Endothelial cell of umbilical vein (primary cell): ENCODE data around the gene TAS2R1. TPM values are rescaled to one million over a fixed set of nuclear protein-coding genes. Genes with fewer than 3 reads are reported as not detected.

Experiments
- BruUV-seq: library from RNA; stranded (reverse); fragments of 400-500 nt; replicated peaks from 2 replicates; lab custom pipeline; 2021; lab: Mats Ljungman, UMichigan
- CTCF ChIA-PET: fragments of 300-600, 350-600 bp; sonication (Branson Sonifier 250); formaldehyde crosslinking; loops from one replicate; lab custom pipeline; 2021; ENCODE audit warnings: antibody characterized with exemption, inconsistent platforms; lab: Charles Lee
- POLR2A ChIA-PET: fragments of 300-600, 350-600 bp; sonication (Branson Sonifier 250); formaldehyde crosslinking; loops from one replicate; lab custom pipeline; 2021; ENCODE audit warnings: antibody characterized with exemption, inconsistent platforms; lab: Charles Lee
- DNase-seq: peaks from one replicate; pipeline ENCODE4 v3.0.0-alpha.2; 2011; ENCODE audit warnings: low read depth, low spot score
- FAIRE-seq: peaks from 2 replicates; lab custom pipeline; 2011; peaks lifted over from hg19 to GRCh38; lab: Jason Lieb, UNC
- H2AFZ ChIP-seq: 2 replicates; pipeline ENCODE4 v1.6.0; 2012; ENCODE audit warnings: low read depth, low read length, control low read depth, inconsistent platforms
- H3K27ac ChIP-seq: 2 replicates; pipeline ENCODE4 v1.5.1; 2011; ENCODE audit warnings: low read depth, mild to moderate bottlenecking, control low read depth, low read length, moderate library complexity; ENCODE audit not compliant: insufficient read depth
- H3K27me3 ChIP-seq, 2 experiments: 2 replicates each; pipeline versions ENCODE4 v1.6.0 to v1.6.1; 2011; ENCODE audit warnings: low read length in 2 of 2, mixed read lengths in 1 of 2; ENCODE audit not compliant: control insufficient read depth in 2 of 2, insufficient read depth in 2 of 2
- H3K36me3 ChIP-seq, 2 experiments: 2 replicates in 1 of 2; 3 replicates in 1 of 2; pipeline ENCODE4 v1.5.1; 2011; ENCODE audit warnings: low read length in 2 of 2, mild to moderate bottlenecking in 1 of 2, moderate library complexity in 1 of 2; ENCODE audit not compliant: control insufficient read depth in 2 of 2, insufficient read depth in 2 of 2; ENCODE audit errors: extremely low read depth in 1 of 2
- H3K4me1 ChIP-seq: 3 replicates; pipeline ENCODE4 v1.5.1; 2011; ENCODE audit warnings: mild to moderate bottlenecking, low read length; ENCODE audit not compliant: control insufficient read depth, insufficient read depth; ENCODE audit errors: extremely low read depth
- H3K4me2 ChIP-seq: 2 replicates; pipeline ENCODE4 v1.6.1; 2011; ENCODE audit warnings: low read length, control low read depth, mixed read lengths; ENCODE audit not compliant: insufficient read depth
- H3K4me3 ChIP-seq, 3 experiments: fragments of 200-600 bp in 1 of 3; sonication (generic), shearing (Covaris generic) in 1 of 3; replicated peaks in 1 of 3; 2 replicates each; pipeline ENCODE4 v1.5.1; 2011 to 2016; ENCODE audit warnings: control low read depth in 3 of 3, low read length in 3 of 3, mild to moderate bottlenecking in 2 of 3, inconsistent platforms in 1 of 3, low read depth in 1 of 3, moderate library complexity in 1 of 3; ENCODE audit not compliant: insufficient read depth in 1 of 3
- H3K79me2 ChIP-seq: 2 replicates; pipeline ENCODE4 v1.6.0; 2012; ENCODE audit warnings: low read length, inconsistent platforms; ENCODE audit not compliant: control insufficient read depth, insufficient read depth
- H3K9ac ChIP-seq: replicated peaks from 2 replicates; pipeline ENCODE3; 2011; ENCODE audit warnings: low read length, control low read depth; ENCODE audit not compliant: insufficient read depth; ENCODE audit errors: extremely low read depth
- H3K9me1 ChIP-seq: replicated peaks from 3 replicates; pipeline ENCODE4 v1.6.0; 2011; ENCODE audit warnings: mild to moderate bottlenecking, low read length; ENCODE audit not compliant: control insufficient read depth, insufficient read depth; ENCODE audit errors: extremely low read depth
- H3K9me3 ChIP-seq: replicated peaks from 2 replicates; pipeline ENCODE4 v1.5.1; 2012; ENCODE audit warnings: low read length, inconsistent platforms; ENCODE audit not compliant: control insufficient read depth, insufficient read depth
- H4K20me1 ChIP-seq: replicated peaks from 2 replicates; pipeline ENCODE3; 2011; ENCODE audit warnings: mild to moderate bottlenecking, low read length; ENCODE audit not compliant: control insufficient read depth, insufficient read depth; ENCODE audit errors: extremely low read depth
- EZH2 ChIP-seq: IDR thresholded peaks from 2 replicates; pipeline ENCODE4 v1.6.1; 2012; ENCODE audit warnings: borderline replicate concordance, low read depth, mild to moderate bottlenecking, moderate library complexity, low read length, inconsistent platforms; ENCODE audit not compliant: severe bottlenecking
- FOS ChIP-seq: IDR thresholded peaks from 2 replicates; pipeline ENCODE4 v1.6.1; 2011; ENCODE audit warnings: mild to moderate bottlenecking, low read length, moderate library complexity, borderline replicate concordance; ENCODE audit not compliant: insufficient read depth
- GATA2 ChIP-seq: IDR thresholded peaks from 2 replicates; pipeline ENCODE4 v1.7.0; 2011; ENCODE audit warnings: low read depth, mild to moderate bottlenecking, moderate library complexity, mixed read lengths, low read length; ENCODE audit not compliant: insufficient read length, insufficient read depth
- JUN ChIP-seq: IDR thresholded peaks from 2 replicates; pipeline ENCODE4 v1.6.1; 2011; ENCODE audit warnings: borderline replicate concordance, low read depth; ENCODE audit not compliant: insufficient read length, insufficient read depth
- MYC ChIP-seq: IDR thresholded peaks from one replicate; pipeline ENCODE4 v1.6.1; 2011; ENCODE audit warnings: mild to moderate bottlenecking, low read depth, low read length
- POLR2A ChIP-seq: IDR thresholded peaks from 2 replicates; pipeline ENCODE4 v1.6.1; 2012; ENCODE audit warnings: low read depth, mild to moderate bottlenecking, control low read depth, low read length
- POLR2AphosphoS5 ChIP-seq: IDR thresholded peaks from 2 replicates; pipeline ENCODE4 v1.6.1; 2012; ENCODE audit warnings: low read depth, mild to moderate bottlenecking, control low read depth, low read length, moderate library complexity; ENCODE audit not compliant: insufficient read depth
- dilution Hi-C: fragments of 300-500 bp; cut with MboI; formaldehyde crosslinking; loops from one replicate; pipeline ENCODE4 v1.15.0; 2019; ENCODE audit warnings: low sequenced_read_pairs; ENCODE audit not compliant: extremely low pct_ligation_motif_present
- intact Hi-C: fragments of 100-400 bp; cut with micrococcal nuclease; formaldehyde crosslinking; loops from one replicate; pipeline ENCODE4 v1.10.0; 2022
- polyA plus RNA-seq, 4 experiments: library from polyadenylated mRNA; depleted of rRNA in 3 of 4; stranded (reverse) in 3 of 4; unstranded in 1 of 4; fragments of >200 nt; gene quantifications; 2 replicates each; pipeline versions ENCODE4 v1.2.1 to v1.2.3, GENCODE V29; 2011 to 2012; ENCODE audit warnings: missing spikeins in 1 of 4
- total RNA-seq: library from RNA; stranded (reverse); gene quantifications from 2 replicates; pipeline ENCODE4 v1.2.3, GENCODE V29; 2021
- TF ChIP-seq, protein P1 (sequence below), 2 donors: IDR thresholded peaks; 1 replicate in 1 of 2; 2 replicates in 1 of 2; pipeline ENCODE4 v1.5.1; 2011; ENCODE audit warnings: low read length in 2 of 2, mild to moderate bottlenecking in 2 of 2, moderate library complexity in 2 of 2, control low read depth in 1 of 2, inconsistent platforms in 1 of 2, low read depth in 1 of 2; ENCODE audit not compliant: insufficient read depth in 1 of 2; ENCODE audit errors: extremely low read depth in 1 of 2
- TF ChIP-seq, protein P2 (sequence below): IDR thresholded peaks from 2 replicates; pipeline ENCODE4 v1.6.1; 2011; ENCODE audit not compliant: insufficient read depth, insufficient read length

The TAS2R1 gene
- total and polyA plus RNA-seq, 2 donors (not counting 3 experiments of a cell fraction or from before 2014, with no cell fraction given): not detected

DNA sequence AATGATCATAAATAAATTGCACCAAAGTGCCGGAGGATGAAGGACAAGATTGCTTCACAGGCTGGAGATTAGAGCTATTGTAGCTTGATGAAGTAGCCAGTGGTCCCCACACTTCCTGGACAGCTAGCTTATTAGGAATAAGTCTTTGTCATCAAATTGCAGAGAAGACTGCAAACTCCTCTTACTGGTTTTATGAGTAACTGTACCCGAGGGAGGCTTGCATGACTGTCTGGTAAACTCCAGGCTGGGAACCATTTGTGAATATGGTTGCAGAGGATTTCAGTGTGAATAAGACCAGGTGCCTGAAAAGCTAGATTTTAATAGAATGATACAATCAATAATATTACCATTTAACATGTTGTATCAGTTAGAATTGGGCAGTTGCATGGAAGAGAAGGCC lies 47.7 kb downstream of the TAS2R1 start:
- no peak for FAIRE-seq
- intact Hi-C loops: no loop called here
- H2AFZ ChIP-seq: no peak overlapping the region
- H3K36me3 ChIP-seq: no peaks in the 10 kb centered on the region
- ChIA-PET POLR2A (no interaction called here), CTCF (no interaction called here)
- H3K4me1 ChIP-seq: no peaks in the 10 kb centered on the region
- no peak overlapping the region for H3K4me3 ChIP-seq
- TF ChIP-seq MYC (no peak), POLR2AphosphoS5 (no peak), GATA2 (no peak), POLR2A (no peak), JUN (no peak), FOS (no peak), EZH2 (no peak)
- TF ChIP-seq, protein P1, sequence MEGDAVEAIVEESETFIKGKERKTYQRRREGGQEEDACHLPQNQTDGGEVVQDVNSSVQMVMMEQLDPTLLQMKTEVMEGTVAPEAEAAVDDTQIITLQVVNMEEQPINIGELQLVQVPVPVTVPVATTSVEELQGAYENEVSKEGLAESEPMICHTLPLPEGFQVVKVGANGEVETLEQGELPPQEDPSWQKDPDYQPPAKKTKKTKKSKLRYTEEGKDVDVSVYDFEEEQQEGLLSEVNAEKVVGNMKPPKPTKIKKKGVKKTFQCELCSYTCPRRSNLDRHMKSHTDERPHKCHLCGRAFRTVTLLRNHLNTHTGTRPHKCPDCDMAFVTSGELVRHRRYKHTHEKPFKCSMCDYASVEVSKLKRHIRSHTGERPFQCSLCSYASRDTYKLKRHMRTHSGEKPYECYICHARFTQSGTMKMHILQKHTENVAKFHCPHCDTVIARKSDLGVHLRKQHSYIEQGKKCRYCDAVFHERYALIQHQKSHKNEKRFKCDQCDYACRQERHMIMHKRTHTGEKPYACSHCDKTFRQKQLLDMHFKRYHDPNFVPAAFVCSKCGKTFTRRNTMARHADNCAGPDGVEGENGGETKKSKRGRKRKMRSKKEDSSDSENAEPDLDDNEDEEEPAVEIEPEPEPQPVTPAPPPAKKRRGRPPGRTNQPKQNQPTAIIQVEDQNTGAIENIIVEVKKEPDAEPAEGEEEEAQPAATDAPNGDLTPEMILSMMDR (IDR thresholded peaks at IDR 0.05; ENCODE audit: extremely low read depth in 1 of 2, insufficient read depth in 1 of 2, low read depth in 1 of 2, low read length in 2 of 2): no peak
- TF ChIP-seq, protein P2, sequence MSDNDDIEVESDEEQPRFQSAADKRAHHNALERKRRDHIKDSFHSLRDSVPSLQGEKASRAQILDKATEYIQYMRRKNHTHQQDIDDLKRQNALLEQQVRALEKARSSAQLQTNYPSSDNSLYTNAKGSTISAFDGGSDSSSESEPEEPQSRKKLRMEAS: no peak
- H3K9me3 ChIP-seq: no peaks in the 10 kb centered on the region
- no peak overlapping the region for H3K4me2 ChIP-seq
- no TSS peak for BruUV-seq
- DNase-seq: no peak
- no peak overlapping the region for H3K9ac ChIP-seq
- H3K79me2 ChIP-seq: no peaks in the 10 kb centered on the region
- H3K27ac ChIP-seq: no peak overlapping the region
- H3K27me3 ChIP-seq: no peaks in the 10 kb centered on the region
- dilution Hi-C loops: no loop called here
- no peaks in the 10 kb centered on the region for H3K9me1 ChIP-seq
- no peaks in the 10 kb centered on the region for H4K20me1 ChIP-seq

Other genes with a start within 250 kb of the TAS2R1 start
- gene SEMA5A, start 84.3 kb downstream of the TAS2R1 start, total RNA-seq: 0.04 TPM in 1 of 2 replicates, not detected in the other
- 0.06 and 0.13 TPM in 2 replicates for gene SEMA5A, start 84.3 kb downstream of the TAS2R1 start, polyA plus RNA-seq